Esophagus squamous epithelium (tissue), 4 donors: ENCODE data around the gene GABRA5.

Source experiments
- CTCF ChIP-seq, 6 experiments: fragments of 450-650 bp in 4 of 6; fragments of 200-600 bp in 2 of 6; sonication (generic) in 2 of 6; IDR thresholded peaks; one replicate each; pipeline ENCODE4 v1.5.1; 2016 to 2019; ENCODE audit warnings: antibody characterized with exemption in 6 of 6, mild to moderate bottlenecking in 4 of 6, moderate library complexity in 4 of 6
- POLR2A ChIP-seq, 4 donors: fragments of 450-650 bp; IDR thresholded peaks; one replicate each; pipeline ENCODE4 v1.6.1; 2017; ENCODE audit warnings: antibody characterized with exemption in 4 of 4, mild to moderate bottlenecking in 4 of 4, moderate library complexity in 3 of 4

GRCh38 chr15:26879706-26880105, 12.8 kb downstream of the GABRA5 start:
- no peak for TF ChIP-seq CTCF (IDR thresholded peaks at IDR 0.05)
- TF ChIP-seq POLR2A (IDR thresholded peaks at IDR 0.05): no peak
